OCI-LY7 (cell line): Measurements from ENCODE around the gene ZXDC.

Source experiments
- CTCF ChIP-seq: fragments of 200-600 bp; sonication (generic); conservative IDR thresholded peaks from 2 replicates; pipeline ENCODE4 v1.5.1; 2014; ENCODE audit warnings: mild to moderate bottlenecking, antibody characterized with exemption, low read length, moderate library complexity, mixed read lengths
- EZH2phosphoT487 ChIP-seq: fragments of 200-600 bp; sonication (generic); IDR thresholded peaks from 2 replicates; pipeline ENCODE4 v1.6.1; 2018; ENCODE audit warnings: low read depth, borderline replicate concordance, mild to moderate bottlenecking, mixed run types, antibody characterized with exemption, low read length, moderate library complexity, mixed read lengths

DNA sequence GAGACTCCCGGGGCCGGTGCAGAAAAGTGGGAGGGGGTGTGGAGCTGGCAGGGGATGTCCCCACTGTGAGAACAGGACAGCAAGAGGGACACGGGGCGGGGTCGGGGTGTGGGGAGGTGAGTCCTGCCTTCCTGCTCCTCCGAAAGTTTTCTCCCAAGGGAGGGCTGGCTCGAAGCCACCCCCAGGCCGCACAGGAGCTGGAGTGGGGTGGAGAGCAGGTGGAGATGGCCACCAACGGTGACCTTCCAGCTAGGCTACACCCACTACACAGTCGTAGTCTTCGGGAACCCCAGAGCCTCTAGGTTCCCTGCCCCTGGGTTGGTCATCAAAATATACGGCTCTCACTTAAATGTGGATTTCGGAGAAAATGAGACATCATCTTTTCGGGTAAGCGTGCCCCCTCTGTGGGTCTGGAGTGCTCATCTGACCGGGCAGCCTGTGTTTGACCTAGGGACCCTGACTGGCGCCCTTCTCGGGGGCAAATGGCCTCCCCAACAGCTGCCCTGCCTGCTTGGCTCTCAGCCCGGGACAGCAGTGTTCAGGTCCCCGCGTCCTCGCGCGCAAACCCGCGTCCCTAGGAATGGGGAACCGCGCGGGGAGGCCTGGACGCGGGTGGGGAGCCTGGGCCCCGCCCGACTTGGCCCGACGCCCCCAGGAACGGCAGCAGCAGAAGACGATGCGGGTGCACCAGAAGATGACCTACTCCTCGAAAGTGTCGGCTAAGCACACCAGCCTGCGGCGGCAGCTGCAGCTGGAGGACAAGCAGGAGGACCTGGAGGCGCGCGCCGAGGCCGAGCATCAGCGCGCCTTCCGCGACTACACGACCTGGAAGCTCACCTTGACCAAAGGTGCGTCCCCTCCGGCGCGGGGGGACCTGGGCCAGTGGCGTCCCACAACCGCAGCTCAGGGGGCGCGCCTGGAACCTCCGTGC, 59.8 kb downstream of the ZXDC start:
- TF ChIP-seq CTCF (no peak), EZH2phosphoT487 (no peak)
